ENCODE measurements around the gene GABRR1. TPM values are rescaled to one million over a fixed set of nuclear protein-coding genes. Genes with fewer than 3 reads are reported as not detected.

GABRR1 gene
- total RNA-seq, 2 donors from 2014 or later = 0.21 TPM; not detected in 1

DNA sequence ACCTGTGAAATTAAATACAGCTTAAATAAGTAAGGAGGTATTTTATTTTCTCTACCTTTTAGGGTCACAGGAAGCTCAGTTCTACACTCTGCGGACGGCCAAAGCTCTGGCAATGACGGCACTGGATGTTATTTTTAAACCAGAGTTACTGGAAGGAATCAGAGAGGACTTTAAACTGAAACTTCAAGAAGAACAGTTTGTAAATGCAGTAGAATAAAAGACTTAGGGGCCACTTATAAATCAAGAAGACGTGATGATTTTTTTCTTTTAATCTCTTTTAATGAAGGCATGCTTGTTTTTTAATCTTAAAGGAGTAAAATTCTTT lies 55.1 kb downstream of the GABRR1 start:
- H3K4me3 ChIP-seq = no peak overlapping the region
- H3K36me3 ChIP-seq = no peaks in the 10 kb centered on the region
- no peaks in the 10 kb centered on the region for H3K9me3 ChIP-seq
- no peaks in the 10 kb centered on the region for H3K4me1 ChIP-seq
- intact Hi-C loops (cut with DNase I) = no loop called here
- no peak overlapping the region for H3K9ac ChIP-seq (ENCODE audit: low read depth in 2 of 2, low read length in 2 of 2)
- no peaks in the 10 kb centered on the region for H3K27me3 ChIP-seq
- peak overlapping the region; percentile 9 for H3K27ac ChIP-seq
- TF ChIP-seq, protein P1, sequence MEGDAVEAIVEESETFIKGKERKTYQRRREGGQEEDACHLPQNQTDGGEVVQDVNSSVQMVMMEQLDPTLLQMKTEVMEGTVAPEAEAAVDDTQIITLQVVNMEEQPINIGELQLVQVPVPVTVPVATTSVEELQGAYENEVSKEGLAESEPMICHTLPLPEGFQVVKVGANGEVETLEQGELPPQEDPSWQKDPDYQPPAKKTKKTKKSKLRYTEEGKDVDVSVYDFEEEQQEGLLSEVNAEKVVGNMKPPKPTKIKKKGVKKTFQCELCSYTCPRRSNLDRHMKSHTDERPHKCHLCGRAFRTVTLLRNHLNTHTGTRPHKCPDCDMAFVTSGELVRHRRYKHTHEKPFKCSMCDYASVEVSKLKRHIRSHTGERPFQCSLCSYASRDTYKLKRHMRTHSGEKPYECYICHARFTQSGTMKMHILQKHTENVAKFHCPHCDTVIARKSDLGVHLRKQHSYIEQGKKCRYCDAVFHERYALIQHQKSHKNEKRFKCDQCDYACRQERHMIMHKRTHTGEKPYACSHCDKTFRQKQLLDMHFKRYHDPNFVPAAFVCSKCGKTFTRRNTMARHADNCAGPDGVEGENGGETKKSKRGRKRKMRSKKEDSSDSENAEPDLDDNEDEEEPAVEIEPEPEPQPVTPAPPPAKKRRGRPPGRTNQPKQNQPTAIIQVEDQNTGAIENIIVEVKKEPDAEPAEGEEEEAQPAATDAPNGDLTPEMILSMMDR (IDR thresholded peaks at IDR 0.05) = no peak
- DNase-seq = no peak

DNA sequence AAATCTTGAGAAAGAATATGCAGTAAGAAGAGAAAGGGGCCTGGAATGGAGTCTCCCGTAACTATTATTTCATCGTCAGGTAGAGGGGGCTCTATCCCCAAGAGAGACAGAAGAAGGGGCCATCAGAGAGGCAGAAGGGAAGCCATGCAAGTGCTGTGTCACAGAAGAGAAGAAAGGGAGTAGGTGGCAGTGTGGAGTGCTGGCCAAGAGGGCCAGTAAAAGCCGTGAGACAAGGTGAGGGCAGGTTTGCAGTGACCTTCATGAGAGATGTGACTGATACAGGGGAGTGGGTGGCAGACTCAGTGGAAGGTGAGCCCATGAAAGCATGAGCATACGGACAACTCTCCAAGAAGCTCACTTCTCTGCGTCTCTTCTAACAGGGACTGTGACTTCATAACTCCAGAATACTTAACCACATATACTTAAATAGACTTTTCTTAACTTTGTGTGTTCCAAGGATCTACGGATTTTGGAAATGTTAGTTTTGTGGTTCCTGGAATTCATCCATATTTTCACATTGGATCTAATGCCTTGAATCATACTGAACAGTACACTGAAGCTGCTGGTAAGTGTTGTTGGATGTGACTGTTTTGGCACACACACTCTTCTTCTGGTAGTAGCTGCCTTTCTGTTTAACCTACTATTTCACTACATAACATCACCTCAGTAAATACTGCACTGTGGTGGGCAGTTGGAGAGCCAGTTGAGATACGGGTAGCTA lies 55.7 kb downstream of the GABRR1 start:
- no peaks in the 10 kb centered on the region for H3K36me3 ChIP-seq
- intact Hi-C loops (cut with DNase I) = no loop called here
- H3K27ac ChIP-seq = peak overlapping the region; percentile 35
- H3K9ac ChIP-seq (ENCODE audit: low read depth in 2 of 2, low read length in 2 of 2) = no peak overlapping the region
- H3K4me3 ChIP-seq = no peak overlapping the region
- TF ChIP-seq, protein P1 (IDR thresholded peaks at IDR 0.05) = no peak
- no peaks in the 10 kb centered on the region for H3K9me3 ChIP-seq
- no peaks in the 10 kb centered on the region for H3K27me3 ChIP-seq
- no peak for DNase-seq
- H3K4me1 ChIP-seq = no peaks in the 10 kb centered on the region

- H3K27me3 ChIP-seq = no peaks in the 10 kb centered on the region
- intact Hi-C loops (cut with DNase I) = no loop called here
- no peaks in the 10 kb centered on the region for H3K36me3 ChIP-seq
- no peak overlapping the region for H3K27ac ChIP-seq
- DNase-seq = no peak
- TF ChIP-seq, protein P1 (IDR thresholded peaks at IDR 0.05) = no peak
- H3K9ac ChIP-seq (ENCODE audit: low read depth in 2 of 2, low read length in 2 of 2) = no peak overlapping the region
- no peaks in the 10 kb centered on the region for H3K9me3 ChIP-seq
- H3K4me3 ChIP-seq = no peak overlapping the region
- no peaks in the 10 kb centered on the region for H3K4me1 ChIP-seq
Observed at GRCh38 chr6:89160331-89161092, 56.6 kb downstream of the GABRR1 start.

DNA sequence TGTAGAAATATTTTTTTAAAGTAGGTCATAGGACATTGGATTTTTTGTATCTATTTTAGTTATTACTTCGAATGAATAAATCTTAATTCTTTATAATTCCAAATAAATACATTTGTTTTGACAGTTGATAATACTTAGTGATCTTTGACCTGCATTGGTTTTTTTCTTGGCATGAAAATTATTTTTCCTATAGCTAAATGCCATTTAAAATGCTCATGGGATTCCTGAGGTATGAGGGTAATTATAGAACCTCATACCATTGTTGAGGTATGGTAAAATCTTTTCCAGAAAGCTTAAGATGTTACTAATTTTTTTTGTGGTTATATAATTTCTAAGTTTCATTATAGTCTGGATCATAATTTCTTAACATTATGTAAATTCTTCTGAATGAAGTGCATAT lies 63.0 kb downstream of the GABRR1 start:
- Histone ChIP-seq H3K9ac (ENCODE audit: low read depth in 2 of 2, low read length in 2 of 2) (no peak overlapping the region), H3K36me3 (no peaks in the 10 kb centered on the region), H3K4me3 (no peak overlapping the region), H3K9me3 (no peaks in the 10 kb centered on the region), H3K27ac (no peak overlapping the region), H3K4me1 (no peaks in the 10 kb centered on the region), H3K27me3 (no peaks in the 10 kb centered on the region)
- TF ChIP-seq, protein P1 (IDR thresholded peaks at IDR 0.05) = no peak
- DNase-seq = no peak
- intact Hi-C loops (cut with DNase I) = no loop called here

GRCh38 chr6:89148016-89148750 lies 69.0 kb downstream of the GABRR1 start:
- H3K27ac ChIP-seq = no peak overlapping the region
- no peaks in the 10 kb centered on the region for H3K36me3 ChIP-seq
- H3K4me3 ChIP-seq = no peak overlapping the region
- H3K9me3 ChIP-seq = no peaks in the 10 kb centered on the region
- H3K27me3 ChIP-seq = no peaks in the 10 kb centered on the region
- no peak for DNase-seq
- intact Hi-C loops (cut with DNase I) = no loop called here
- TF ChIP-seq, protein P1 (IDR thresholded peaks at IDR 0.05) = no peak
- H3K4me1 ChIP-seq = peaks cover 2% of the 10 kb centered on the region
- no peak overlapping the region for H3K9ac ChIP-seq (ENCODE audit: low read depth in 2 of 2, low read length in 2 of 2)
